ENCODE results near the gene SLC35G6. TPM values are rescaled to one million over a fixed set of nuclear protein-coding genes. Genes with fewer than 3 reads are reported as not detected.

The SLC35G6 gene
- total and polyA plus RNA-seq, 2 experiments from 2014 or later = 0.16 TPM; not detected in 1

DNA sequence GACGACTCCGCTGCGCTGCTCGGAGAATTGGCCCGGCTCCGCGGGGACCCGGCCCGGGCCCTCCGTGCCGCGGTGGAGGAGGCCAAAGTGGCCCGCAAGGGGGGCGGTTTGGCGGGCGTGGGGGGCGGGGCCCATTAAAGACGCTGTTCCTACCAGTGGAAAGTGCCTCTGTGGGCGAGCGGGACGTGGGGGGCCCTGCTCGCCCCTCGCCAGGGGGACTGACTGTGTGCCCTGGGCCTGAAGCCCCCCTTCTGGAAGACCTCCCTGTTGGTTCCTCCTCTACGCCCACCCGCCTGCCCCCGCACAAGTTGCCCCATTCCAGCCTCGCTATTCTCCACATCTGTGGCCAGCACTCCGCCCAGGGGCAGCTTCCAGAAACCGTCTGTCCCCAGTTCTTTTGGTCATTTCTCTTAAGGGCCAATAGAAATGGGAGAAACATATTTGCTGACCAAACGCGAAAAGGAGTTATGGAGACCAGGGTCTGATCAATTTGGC, 43.8 kb upstream of the SLC35G6 start (continued):
- no peak for TF ChIP-seq ZNF462 (CRISPR knock-in tag; IDR thresholded peaks at IDR 0.05)
- TF ChIP-seq CREB1 (CRISPR knock-in tag; IDR thresholded peaks at IDR 0.05; ENCODE audit: low read depth) = no peak
- TF ChIP-seq POLR2AphosphoS5 (IDR thresholded peaks at IDR 0.05; ENCODE audit: low read depth) = no peak
- TF ChIP-seq JUNB (IDR thresholded peaks at IDR 0.05; ENCODE audit: unreplicated experiment) = no peak
- no peak for TF ChIP-seq EZH2phosphoT487 (IDR thresholded peaks at IDR 0.05; ENCODE audit: unreplicated experiment)
- TF ChIP-seq ZNF114 (CRISPR knock-in tag; IDR thresholded peaks at IDR 0.05) = no peak
- TF ChIP-seq ZNF331 (CRISPR knock-in tag; IDR thresholded peaks at IDR 0.05; ENCODE audit: low read depth) = no peak
- TF ChIP-seq, protein P1, sequence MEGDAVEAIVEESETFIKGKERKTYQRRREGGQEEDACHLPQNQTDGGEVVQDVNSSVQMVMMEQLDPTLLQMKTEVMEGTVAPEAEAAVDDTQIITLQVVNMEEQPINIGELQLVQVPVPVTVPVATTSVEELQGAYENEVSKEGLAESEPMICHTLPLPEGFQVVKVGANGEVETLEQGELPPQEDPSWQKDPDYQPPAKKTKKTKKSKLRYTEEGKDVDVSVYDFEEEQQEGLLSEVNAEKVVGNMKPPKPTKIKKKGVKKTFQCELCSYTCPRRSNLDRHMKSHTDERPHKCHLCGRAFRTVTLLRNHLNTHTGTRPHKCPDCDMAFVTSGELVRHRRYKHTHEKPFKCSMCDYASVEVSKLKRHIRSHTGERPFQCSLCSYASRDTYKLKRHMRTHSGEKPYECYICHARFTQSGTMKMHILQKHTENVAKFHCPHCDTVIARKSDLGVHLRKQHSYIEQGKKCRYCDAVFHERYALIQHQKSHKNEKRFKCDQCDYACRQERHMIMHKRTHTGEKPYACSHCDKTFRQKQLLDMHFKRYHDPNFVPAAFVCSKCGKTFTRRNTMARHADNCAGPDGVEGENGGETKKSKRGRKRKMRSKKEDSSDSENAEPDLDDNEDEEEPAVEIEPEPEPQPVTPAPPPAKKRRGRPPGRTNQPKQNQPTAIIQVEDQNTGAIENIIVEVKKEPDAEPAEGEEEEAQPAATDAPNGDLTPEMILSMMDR (conservative IDR thresholded peaks at IDR 0.05; ENCODE audit: low read depth in 2 of 2) = no peak

Data from GM23338 (cell line).